H9 (cell line): ENCODE data around the gene FAM241A. TPM values are rescaled to one million over a fixed set of nuclear protein-coding genes. Genes with fewer than 3 reads are reported as not detected.
A peak's percentile ranks its signal among the peaks of the same experiment; 100 is the strongest.

Experiments
- DNase-seq: peaks from one replicate; pipeline ENCODE4 v3.0.0-alpha.2; 2017
- H2AFZ ChIP-seq: one replicate; pipeline ENCODE4 v1.6.1; 2013; ENCODE audit warnings: mild to moderate bottlenecking, low read length, control low read depth, moderate library complexity
- H2AK5ac ChIP-seq: 2 replicates; pipeline ENCODE4 v1.6.1; 2013; ENCODE audit warnings: low read length, control low read depth, mixed read lengths; ENCODE audit not compliant: insufficient read length
- H2BK120ac ChIP-seq: one replicate; pipeline ENCODE4 v1.6.1; 2013; ENCODE audit warnings: low read depth, mild to moderate bottlenecking, low read length, control low read depth, inconsistent platforms; ENCODE audit not compliant: poor library complexity, severe bottlenecking
- H2BK12ac ChIP-seq: 2 replicates; pipeline ENCODE4 v1.6.1; 2013; ENCODE audit warnings: low read length, control low read depth, mixed read lengths, low read depth; ENCODE audit not compliant: insufficient read length
- H2BK15ac ChIP-seq: 2 replicates; pipeline ENCODE4 v1.6.1; 2013; ENCODE audit warnings: low read depth, low read length, control low read depth
- H2BK20ac ChIP-seq: one replicate; pipeline ENCODE4 v1.6.1; 2013; ENCODE audit warnings: low read depth, mild to moderate bottlenecking, low read length, control low read depth, inconsistent platforms; ENCODE audit not compliant: poor library complexity, severe bottlenecking
- H2BK5ac ChIP-seq: 2 replicates; pipeline ENCODE4 v1.6.1; 2013; ENCODE audit warnings: low read length, control low read depth, mixed read lengths; ENCODE audit not compliant: insufficient read length
- H3K14ac ChIP-seq: 2 replicates; pipeline ENCODE4 v1.6.1; 2013; ENCODE audit warnings: low read length, control low read depth; ENCODE audit not compliant: insufficient read depth
- H3K18ac ChIP-seq: 2 replicates; pipeline ENCODE4 v1.6.1; 2013; ENCODE audit warnings: low read depth, mild to moderate bottlenecking, mixed read lengths, low read length, control low read depth; ENCODE audit not compliant: insufficient read length
- H3K23ac ChIP-seq: 2 replicates; pipeline ENCODE4 v1.6.1; 2013; ENCODE audit warnings: low read length, control low read depth, mixed read lengths, low read depth; ENCODE audit not compliant: insufficient read length
- H3K23me2 ChIP-seq: 2 replicates; pipeline ENCODE4 v1.6.1; 2013; ENCODE audit warnings: low read depth, mild to moderate bottlenecking, mixed read lengths, low read length, control low read depth; ENCODE audit not compliant: insufficient read length, poor library complexity, severe bottlenecking
- H3K27ac ChIP-seq: 2 replicates; pipeline ENCODE4 v1.5.1; 2013; ENCODE audit warnings: low read length, control low read depth, mixed read lengths, low read depth; ENCODE audit not compliant: insufficient read length
- H3K27me3 ChIP-seq: 2 replicates; pipeline ENCODE4 v1.6.1; 2013; ENCODE audit warnings: low read length, control low read depth, inconsistent platforms; ENCODE audit not compliant: insufficient read depth
- H3K4ac ChIP-seq: 2 replicates; pipeline ENCODE4 v1.6.1; 2013; ENCODE audit warnings: low read depth, mild to moderate bottlenecking, control low read depth, inconsistent platforms, low read length, moderate library complexity
- H3K4me1 ChIP-seq: 2 replicates; pipeline ENCODE4 v1.6.1; 2013; ENCODE audit warnings: low read length, control low read depth, inconsistent platforms; ENCODE audit not compliant: insufficient read depth
- H3K4me2 ChIP-seq: 2 replicates; pipeline ENCODE4 v1.6.1; 2013; ENCODE audit warnings: low read length, control low read depth, mixed read lengths; ENCODE audit not compliant: insufficient read length, insufficient read depth
- H3K56ac ChIP-seq: 2 replicates; pipeline ENCODE4 v1.6.1; 2013; ENCODE audit warnings: low read depth, mild to moderate bottlenecking, mixed read lengths, low read length, control low read depth; ENCODE audit not compliant: insufficient read length
- H3K79me1 ChIP-seq: 2 replicates; pipeline ENCODE4 v1.6.1; 2013; ENCODE audit warnings: low read depth, mild to moderate bottlenecking, moderate library complexity, low read length, control low read depth, inconsistent platforms; ENCODE audit not compliant: insufficient read depth, poor library complexity, severe bottlenecking
- H3K79me2 ChIP-seq: 2 replicates; pipeline ENCODE4 v1.6.1; 2013; ENCODE audit warnings: low read length, control low read depth, inconsistent platforms; ENCODE audit not compliant: insufficient read depth
- H3K9ac ChIP-seq: 2 replicates; pipeline ENCODE4 v1.6.1; 2013; ENCODE audit warnings: low read length, control low read depth, mixed read lengths; ENCODE audit not compliant: insufficient read length; ENCODE audit errors: extremely low read depth
- H3K9me3 ChIP-seq: one replicate; pipeline ENCODE4 v1.6.1; 2013; ENCODE audit warnings: low read depth, low read length, inconsistent platforms; ENCODE audit not compliant: control insufficient read depth
- H3T11ph ChIP-seq: one replicate; pipeline ENCODE4 v1.6.1; 2013; ENCODE audit warnings: mild to moderate bottlenecking, low read length, control low read depth, inconsistent platforms
- H4K20me1 ChIP-seq: one replicate; pipeline ENCODE4 v1.6.1; 2013; ENCODE audit not compliant: control insufficient read depth, insufficient read length, insufficient read depth
- H4K5ac ChIP-seq: 2 replicates; pipeline ENCODE4 v1.6.1; 2013; ENCODE audit warnings: low read depth, mild to moderate bottlenecking, mixed read lengths, low read length, control low read depth; ENCODE audit not compliant: insufficient read length
- H4K8ac ChIP-seq: replicated peaks from 2 replicates; pipeline ENCODE4 v1.6.1; 2013; ENCODE audit warnings: low read length, control low read depth, mixed read lengths, low read depth; ENCODE audit not compliant: insufficient read length
- H4K91ac ChIP-seq: 2 replicates; pipeline ENCODE4 v1.6.1; 2013; ENCODE audit warnings: low read depth, mild to moderate bottlenecking, moderate library complexity, mixed read lengths, low read length, control low read depth; ENCODE audit not compliant: insufficient read length
- H3K27ac Mint-ChIP-seq, 3 experiments: 2 replicates in 2 of 3; 3 replicates in 1 of 3; pipeline ENCODE4 v1.8.0; 2020 to 2021; ENCODE audit warnings: mixed read lengths in 3 of 3, mild to moderate bottlenecking in 1 of 3, moderate library complexity in 1 of 3
- H3K27me3 Mint-ChIP-seq: 2 replicates; pipeline ENCODE4 v1.8.0; 2021; ENCODE audit warnings: low read depth, mild to moderate bottlenecking, moderate library complexity, mixed read lengths
- H3K36me3 Mint-ChIP-seq, 3 experiments: 2 replicates in 2 of 3; 3 replicates in 1 of 3; pipeline ENCODE4 v1.8.0; 2020 to 2021; ENCODE audit warnings: low read depth in 3 of 3, mixed read lengths in 3 of 3; ENCODE audit not compliant: insufficient read depth in 1 of 3
- H3K4me1 Mint-ChIP-seq, 2 experiments: 2 replicates each; pipeline ENCODE4 v1.8.0; 2020; ENCODE audit warnings: mixed read lengths in 2 of 2
- H3K4me3 Mint-ChIP-seq, 2 experiments: 2 replicates in 1 of 2; 3 replicates in 1 of 2; pipeline ENCODE4 v1.8.0; 2020 to 2021; ENCODE audit warnings: mild to moderate bottlenecking in 2 of 2, mixed read lengths in 2 of 2, moderate library complexity in 1 of 2
- H3K9me3 Mint-ChIP-seq, 2 experiments: 2 replicates in 1 of 2; 3 replicates in 1 of 2; pipeline ENCODE4 v1.8.0; 2020; ENCODE audit warnings: mild to moderate bottlenecking in 2 of 2, mixed read lengths in 2 of 2, moderate library complexity in 1 of 2
- WGBS: extraction: QIAGEN DNeasy Blood & Tissue Kit; methylation state at CpG from one replicate; pipeline ENCODE4 v1.1.7; 2013; ENCODE audit warnings: missing lambda C conversion rate, low lambda C conversion rate, mixed read lengths; ENCODE audit not compliant: insufficient read length; ENCODE audit errors: extremely low coverage; 5-methylcytosine and 5-hydroxymethylcytosine counted together
- total RNA-seq: library from RNA; stranded (reverse); gene quantifications from 2 replicates; pipeline ENCODE4 v1.2.1, GENCODE V29; 2021
- TF ChIP-seq, protein P1 (sequence below): fragments of 200-600 bp; sonication (generic); conservative IDR thresholded peaks from 3 replicates; pipeline ENCODE4 v1.8.0; 2021; ENCODE audit warnings: antibody characterized with exemption, mild to moderate bottlenecking

FAM241A gene
- total RNA-seq, 1 experiment from 2014 or later, result 0.13 TPM

DNA sequence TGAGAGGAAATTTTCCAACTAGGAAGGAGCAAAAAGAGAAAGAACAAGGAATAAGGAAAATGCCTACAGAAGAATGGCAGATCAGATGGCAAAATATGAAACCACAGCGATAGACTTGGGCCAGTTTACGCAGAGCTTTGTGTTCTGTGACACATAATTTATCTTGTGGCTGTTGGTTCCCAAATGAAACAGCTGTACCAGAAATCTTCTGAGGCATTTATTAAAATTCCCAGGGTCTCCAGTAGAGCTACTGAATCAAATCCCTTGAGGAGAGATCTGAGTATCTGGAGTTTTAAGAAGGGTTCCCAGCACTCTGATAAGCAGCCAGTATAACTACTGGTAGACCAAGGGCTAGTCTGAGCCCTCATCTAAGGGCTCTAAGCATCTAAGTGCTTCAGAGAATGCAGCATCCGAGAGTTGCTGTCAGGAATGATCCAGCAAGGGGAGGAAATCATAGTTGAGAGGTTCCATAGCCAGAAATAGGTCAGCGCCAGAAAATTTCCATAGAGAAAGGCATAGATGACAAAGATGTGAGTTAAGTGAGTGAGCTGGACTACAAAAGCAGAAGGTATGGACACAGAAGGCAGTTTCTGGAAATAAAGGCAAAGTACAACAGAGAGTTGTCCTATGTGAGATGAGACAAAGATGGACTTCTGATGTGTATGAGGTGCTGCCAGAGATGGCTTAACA is 46.3 kb upstream of the FAM241A start:
- WGBS, result no CpG with 5 or more reads among the region's 4 CpGs
- Histone ChIP-seq H3K4me1 (no peaks in the 10 kb centered on the region), H3K56ac (no peak overlapping the region), H3K79me2 (no peaks in the 10 kb centered on the region), H2AFZ (no peak overlapping the region), H4K91ac (no peak overlapping the region), H2BK12ac (no peak overlapping the region), H3T11ph (no peak overlapping the region), H4K20me1 (no peaks in the 10 kb centered on the region), H3K14ac (no peak overlapping the region), H3K9me3 (no peaks in the 10 kb centered on the region), H2AK5ac (no peak overlapping the region), H4K8ac (no peak overlapping the region), H3K18ac (no peak overlapping the region), H3K9ac (no peak overlapping the region), H2BK20ac (no peak overlapping the region), H3K79me1 (no peaks in the 10 kb centered on the region), H3K23ac (no peak overlapping the region), H3K4me2 (no peak overlapping the region), H3K27ac (no peak overlapping the region), H3K4ac (no peak overlapping the region), H4K5ac (no peak overlapping the region), H2BK15ac (0 out of 2 replicates have a peak overlapping the region, but pooled peaks have one; percentile 76), H3K23me2 (no peaks in the 10 kb centered on the region), H2BK120ac (no peak overlapping the region), H3K27me3 (no peaks in the 10 kb centered on the region), H2BK5ac (no peak overlapping the region)
- TF ChIP-seq, protein P1, sequence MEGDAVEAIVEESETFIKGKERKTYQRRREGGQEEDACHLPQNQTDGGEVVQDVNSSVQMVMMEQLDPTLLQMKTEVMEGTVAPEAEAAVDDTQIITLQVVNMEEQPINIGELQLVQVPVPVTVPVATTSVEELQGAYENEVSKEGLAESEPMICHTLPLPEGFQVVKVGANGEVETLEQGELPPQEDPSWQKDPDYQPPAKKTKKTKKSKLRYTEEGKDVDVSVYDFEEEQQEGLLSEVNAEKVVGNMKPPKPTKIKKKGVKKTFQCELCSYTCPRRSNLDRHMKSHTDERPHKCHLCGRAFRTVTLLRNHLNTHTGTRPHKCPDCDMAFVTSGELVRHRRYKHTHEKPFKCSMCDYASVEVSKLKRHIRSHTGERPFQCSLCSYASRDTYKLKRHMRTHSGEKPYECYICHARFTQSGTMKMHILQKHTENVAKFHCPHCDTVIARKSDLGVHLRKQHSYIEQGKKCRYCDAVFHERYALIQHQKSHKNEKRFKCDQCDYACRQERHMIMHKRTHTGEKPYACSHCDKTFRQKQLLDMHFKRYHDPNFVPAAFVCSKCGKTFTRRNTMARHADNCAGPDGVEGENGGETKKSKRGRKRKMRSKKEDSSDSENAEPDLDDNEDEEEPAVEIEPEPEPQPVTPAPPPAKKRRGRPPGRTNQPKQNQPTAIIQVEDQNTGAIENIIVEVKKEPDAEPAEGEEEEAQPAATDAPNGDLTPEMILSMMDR, result no peak
- no peak for DNase-seq
- Mint-ChIP-seq H3K36me3 (no peaks in the 10 kb centered on the region), H3K4me1 (peaks cover 2 to 10% of the 10 kb centered on the region in 2 experiments; a peak in 3 of 4 replicates), H3K27ac (peak overlapping the region in 1 of 3 experiments; percentile 49; a peak in 2 of 7 replicates), H3K4me3 (no peak overlapping the region), H3K9me3 (no peaks in the 10 kb centered on the region), H3K27me3 (no peaks in the 10 kb centered on the region; the same call in 1 of the 2 replicates)
